GM12892 (cell line): ENCODE data around the gene CORIN. TPM values are rescaled to one million over a fixed set of nuclear protein-coding genes. Genes with fewer than 3 reads are reported as not detected.

Source experiments
- DNase-seq: peaks from one replicate; pipeline ENCODE4 v3.0.0; 2011; ENCODE audit not compliant: insufficient read length
- FAIRE-seq: peaks from 2 replicates; lab custom pipeline; 2011; peaks lifted over from hg19 to GRCh38; lab: Jason Lieb, UNC
- POLR2A ChIP-seq: IDR thresholded peaks from 2 replicates; pipeline ENCODE4 v1.6.1; 2011; ENCODE audit warnings: low read depth, low read length, control low read depth
- POLR2AphosphoS5 ChIP-seq: IDR thresholded peaks from 2 replicates; pipeline ENCODE4 v1.6.1; 2011; ENCODE audit warnings: low read depth, low read length, control low read depth
- TAF1 ChIP-seq: IDR thresholded peaks from 2 replicates; pipeline ENCODE4 v1.6.1; 2011; ENCODE audit warnings: low read depth, mild to moderate bottlenecking, control low read depth, low read length, borderline replicate concordance
- polyA plus RNA-seq: library from polyadenylated mRNA; unstranded; fragments of >200 nt; gene quantifications from one replicate; pipeline ENCODE4 v1.2.1, GENCODE V29; 2012; ENCODE audit warnings: missing spikeins, inconsistent platforms; ENCODE audit not compliant: missing spikeins

Gene CORIN, protein sequence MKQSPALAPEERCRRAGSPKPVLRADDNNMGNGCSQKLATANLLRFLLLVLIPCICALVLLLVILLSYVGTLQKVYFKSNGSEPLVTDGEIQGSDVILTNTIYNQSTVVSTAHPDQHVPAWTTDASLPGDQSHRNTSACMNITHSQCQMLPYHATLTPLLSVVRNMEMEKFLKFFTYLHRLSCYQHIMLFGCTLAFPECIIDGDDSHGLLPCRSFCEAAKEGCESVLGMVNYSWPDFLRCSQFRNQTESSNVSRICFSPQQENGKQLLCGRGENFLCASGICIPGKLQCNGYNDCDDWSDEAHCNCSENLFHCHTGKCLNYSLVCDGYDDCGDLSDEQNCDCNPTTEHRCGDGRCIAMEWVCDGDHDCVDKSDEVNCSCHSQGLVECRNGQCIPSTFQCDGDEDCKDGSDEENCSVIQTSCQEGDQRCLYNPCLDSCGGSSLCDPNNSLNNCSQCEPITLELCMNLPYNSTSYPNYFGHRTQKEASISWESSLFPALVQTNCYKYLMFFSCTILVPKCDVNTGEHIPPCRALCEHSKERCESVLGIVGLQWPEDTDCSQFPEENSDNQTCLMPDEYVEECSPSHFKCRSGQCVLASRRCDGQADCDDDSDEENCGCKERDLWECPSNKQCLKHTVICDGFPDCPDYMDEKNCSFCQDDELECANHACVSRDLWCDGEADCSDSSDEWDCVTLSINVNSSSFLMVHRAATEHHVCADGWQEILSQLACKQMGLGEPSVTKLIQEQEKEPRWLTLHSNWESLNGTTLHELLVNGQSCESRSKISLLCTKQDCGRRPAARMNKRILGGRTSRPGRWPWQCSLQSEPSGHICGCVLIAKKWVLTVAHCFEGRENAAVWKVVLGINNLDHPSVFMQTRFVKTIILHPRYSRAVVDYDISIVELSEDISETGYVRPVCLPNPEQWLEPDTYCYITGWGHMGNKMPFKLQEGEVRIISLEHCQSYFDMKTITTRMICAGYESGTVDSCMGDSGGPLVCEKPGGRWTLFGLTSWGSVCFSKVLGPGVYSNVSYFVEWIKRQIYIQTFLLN
- polyA plus RNA-seq, result not detected

DNA sequence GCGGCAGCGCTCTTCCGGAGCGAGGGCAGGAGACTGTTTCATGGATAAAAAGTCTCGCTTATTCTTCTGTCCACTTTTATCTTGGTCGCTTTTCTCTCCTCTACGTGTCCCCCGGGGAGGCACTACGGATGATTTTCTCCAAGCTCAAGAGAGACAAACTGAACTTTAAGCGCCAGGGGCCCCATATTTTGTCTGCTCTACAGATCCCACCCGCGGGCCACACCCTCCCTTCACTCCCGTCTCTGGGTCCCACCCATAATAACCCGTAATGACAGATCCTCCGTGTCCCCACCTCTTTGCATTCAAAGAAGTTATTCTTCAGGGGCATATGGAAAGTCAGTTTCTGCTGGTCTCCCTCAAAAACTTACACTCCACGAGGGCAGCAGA is at the start of gene CORIN:
TSS of gene CORIN (minus strand) at position 160 of the 387 bp plus-strand sequence. CDS start at position 42, 118 bp downstream.
- TF ChIP-seq POLR2A, result no peak
- TF ChIP-seq POLR2AphosphoS5, result no peak
- FAIRE-seq (no peak), DNase-seq (no peak)

DNA sequence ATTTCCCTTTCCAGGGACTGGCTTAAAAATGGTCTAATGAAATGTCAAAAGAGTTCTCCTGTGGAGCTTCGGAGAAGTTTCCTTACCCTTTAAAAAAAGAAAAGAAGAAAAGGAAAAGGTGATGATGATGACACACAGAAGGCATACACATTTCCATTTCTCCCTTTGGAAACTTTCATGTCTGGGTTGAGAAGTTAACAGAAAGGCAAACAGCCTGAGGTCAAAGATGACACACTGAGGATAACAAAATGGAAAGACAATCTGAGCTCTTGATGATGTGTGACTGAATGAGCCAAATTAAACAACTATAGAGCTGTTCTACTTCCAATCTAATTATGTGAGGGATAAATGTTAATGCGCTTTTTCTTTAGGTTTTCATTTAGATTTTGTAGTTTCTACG is 44.4 kb upstream of the CORIN start:
- DNase-seq, result no peak
- TF ChIP-seq TAF1 (no peak), POLR2AphosphoS5 (no peak), POLR2A (no peak)
- FAIRE-seq, result no peak

DNA sequence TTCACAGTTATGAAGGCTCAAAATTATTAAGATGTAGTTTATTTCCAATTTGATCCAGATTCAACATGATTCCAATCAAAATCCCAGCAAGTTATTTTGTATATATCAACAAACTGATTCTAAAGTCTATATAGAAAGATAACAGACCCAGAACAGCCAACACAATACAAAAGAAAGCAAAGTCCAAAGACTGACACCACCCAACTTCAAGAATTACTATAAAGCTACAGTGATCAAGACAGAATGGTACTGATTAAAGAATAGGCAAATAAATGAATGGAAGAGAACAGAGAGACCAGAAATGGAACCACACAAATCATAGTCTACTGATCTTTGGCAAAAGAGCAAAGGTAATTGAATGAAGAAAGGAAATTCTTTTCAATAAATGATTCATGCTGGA is 41.6 kb upstream of the CORIN start:
- FAIRE-seq (no peak), DNase-seq (no peak)
- TF ChIP-seq POLR2A (no peak), POLR2AphosphoS5 (no peak), TAF1 (no peak)

DNA sequence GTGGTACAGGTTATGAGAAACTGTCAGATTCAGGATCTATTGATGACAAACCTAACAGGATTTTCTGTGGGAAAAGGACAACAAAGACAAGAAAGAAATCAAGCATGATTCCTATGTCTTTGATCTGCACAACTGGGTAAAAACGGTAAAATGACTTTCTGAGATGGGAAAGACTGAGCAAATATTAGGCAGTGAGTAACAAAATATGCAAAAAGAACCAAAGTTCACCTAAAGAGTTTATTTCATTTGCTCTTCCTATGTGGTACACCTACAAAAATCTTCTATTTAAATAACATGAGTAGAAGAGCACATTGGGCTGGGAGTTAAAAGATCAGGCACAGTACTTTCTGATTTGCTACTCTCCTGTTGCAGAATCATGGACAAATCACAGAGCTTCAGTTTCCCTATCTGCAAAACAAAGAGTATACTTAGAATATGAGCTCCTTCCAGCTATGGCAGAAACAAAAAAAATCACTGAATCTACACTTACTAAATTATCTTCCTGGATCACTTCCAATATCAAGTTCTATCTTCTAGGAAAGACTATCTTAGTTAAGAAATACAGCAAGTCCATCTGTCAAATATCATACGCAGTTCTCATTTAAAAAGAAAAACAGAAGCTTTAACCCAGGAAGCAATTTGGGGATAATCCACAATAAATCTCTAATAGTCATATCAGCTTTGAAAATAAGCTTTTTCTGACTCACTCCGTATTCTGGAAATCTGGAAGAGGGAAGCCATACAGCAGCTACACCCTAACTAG is 39.1 kb upstream of the CORIN start:
- FAIRE-seq, result no peak
- DNase-seq, result no peak
- TF ChIP-seq TAF1 (no peak), POLR2A (no peak), POLR2AphosphoS5 (no peak)

DNA sequence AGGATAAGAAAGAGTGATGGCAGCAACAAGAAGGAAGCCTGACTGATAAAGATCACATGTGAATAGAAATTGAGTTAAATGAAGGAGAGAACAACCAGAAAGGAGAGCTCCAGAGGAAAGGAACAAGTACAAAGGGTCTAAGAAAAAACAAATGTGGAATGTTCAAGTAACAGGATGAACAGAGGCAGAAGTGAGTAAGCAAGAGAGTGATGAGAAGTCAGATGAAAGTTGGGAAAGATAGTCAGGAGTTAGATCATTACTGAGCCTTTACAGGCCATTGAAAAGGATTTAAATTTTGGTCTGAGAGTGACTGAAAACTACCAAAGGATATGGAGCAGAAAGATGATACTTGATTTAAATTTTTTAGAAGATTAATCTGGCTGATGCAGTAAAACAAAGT is 38.4 kb upstream of the CORIN start:
- no peak for DNase-seq
- FAIRE-seq, result no peak
- TF ChIP-seq POLR2A (no peak), POLR2AphosphoS5 (no peak), TAF1 (no peak)

DNA sequence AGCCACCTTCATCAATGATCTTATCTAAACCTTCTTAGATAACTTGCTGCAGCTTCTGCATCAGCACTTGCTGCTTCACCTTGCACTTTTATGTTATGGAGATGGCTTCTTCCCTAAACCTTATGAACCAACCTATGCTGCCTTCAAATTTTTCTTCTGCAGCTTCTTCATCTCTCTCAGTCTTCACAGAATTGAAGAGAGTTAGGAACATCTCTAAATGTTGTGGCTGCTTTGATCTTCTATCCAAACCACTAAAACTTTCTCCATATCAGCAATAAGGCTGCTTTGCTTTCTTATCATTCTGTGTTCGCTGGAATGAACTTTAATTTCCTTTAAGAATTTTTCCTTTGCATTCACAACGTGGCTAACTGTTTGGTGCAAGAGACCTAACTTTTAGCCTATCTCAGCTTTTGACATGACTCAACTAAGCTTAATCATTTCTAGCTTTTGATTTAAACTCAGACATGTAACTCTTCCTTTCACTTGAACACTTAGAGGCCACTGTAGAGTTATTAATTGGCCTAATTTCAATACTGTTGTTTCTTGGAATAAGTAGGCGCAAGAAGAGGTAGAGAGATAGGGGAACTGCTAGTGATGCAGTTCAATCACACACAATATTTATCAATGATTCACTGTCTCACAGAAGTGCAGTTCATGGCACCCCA is 36.1 kb upstream of the CORIN start:
- no peak for DNase-seq
- TF ChIP-seq TAF1 (no peak), POLR2AphosphoS5 (no peak), POLR2A (no peak)

DNA sequence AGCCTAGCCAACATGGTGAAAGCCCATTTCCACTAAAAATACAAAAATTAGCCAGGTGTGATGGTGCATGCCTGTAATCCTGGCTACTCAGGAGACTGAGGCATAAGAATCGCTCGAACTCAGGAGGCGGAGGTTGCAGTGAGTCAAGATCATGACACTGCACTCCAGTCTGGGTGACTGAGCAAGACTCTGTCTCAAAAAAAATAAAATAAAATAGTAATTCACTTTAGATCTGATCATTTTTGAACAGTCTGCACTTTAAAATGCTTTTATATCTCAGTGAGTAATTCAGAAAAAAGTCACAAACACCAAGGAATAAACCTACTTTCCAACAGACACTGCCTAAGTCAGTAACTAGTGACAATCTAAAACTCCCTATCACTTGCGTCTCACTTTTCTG is 25.6 kb upstream of the CORIN start:
- TF ChIP-seq TAF1 (no peak), POLR2A (no peak), POLR2AphosphoS5 (no peak)
- FAIRE-seq (no peak), DNase-seq (no peak)

More for the DNA sequence above, 36.1 kb upstream of the CORIN start:
- FAIRE-seq, result no peak

DNA sequence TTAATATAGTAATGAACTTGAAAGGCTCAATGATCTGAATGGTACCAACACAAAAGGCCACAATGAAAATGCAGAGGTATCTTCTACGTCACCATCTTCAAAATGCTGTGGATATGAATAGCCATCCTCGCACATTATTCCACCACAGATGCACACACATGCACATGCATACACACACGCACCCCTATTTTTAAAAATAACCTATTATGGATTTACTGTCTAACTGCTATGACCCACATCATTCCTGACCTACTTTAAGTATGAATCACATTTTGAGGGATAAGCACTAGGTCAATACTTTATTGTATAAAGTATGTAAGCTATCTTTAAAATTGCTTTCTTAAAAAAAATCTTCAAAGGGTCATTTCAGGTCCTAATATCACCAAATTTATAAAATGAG is 24.4 kb upstream of the CORIN start:
- DNase-seq (no peak), FAIRE-seq (no peak)
- TF ChIP-seq POLR2A (no peak), POLR2AphosphoS5 (no peak), TAF1 (no peak)

DNA sequence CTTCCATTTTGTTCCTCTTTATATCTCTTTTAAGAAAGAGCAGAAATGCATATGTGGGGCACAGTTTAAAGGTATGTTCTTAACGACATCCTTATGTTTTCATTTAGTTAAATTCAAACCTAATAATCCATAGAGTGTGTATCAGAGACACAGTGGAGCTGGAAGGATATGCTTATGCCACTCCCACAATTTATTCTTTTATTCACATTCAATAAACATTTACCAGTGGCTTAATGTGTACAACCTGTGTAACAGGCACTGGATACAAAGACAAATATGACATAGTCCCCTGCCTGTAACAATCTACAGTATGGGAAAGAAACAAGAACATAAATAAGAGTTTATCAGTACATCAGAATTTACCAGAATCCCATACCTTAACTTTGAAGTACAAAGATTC is 22.4 kb upstream of the CORIN start:
- no peak for DNase-seq
- TF ChIP-seq POLR2A, result no peak
- no peak for TF ChIP-seq TAF1
- TF ChIP-seq POLR2AphosphoS5, result no peak
- FAIRE-seq, result no peak

DNA sequence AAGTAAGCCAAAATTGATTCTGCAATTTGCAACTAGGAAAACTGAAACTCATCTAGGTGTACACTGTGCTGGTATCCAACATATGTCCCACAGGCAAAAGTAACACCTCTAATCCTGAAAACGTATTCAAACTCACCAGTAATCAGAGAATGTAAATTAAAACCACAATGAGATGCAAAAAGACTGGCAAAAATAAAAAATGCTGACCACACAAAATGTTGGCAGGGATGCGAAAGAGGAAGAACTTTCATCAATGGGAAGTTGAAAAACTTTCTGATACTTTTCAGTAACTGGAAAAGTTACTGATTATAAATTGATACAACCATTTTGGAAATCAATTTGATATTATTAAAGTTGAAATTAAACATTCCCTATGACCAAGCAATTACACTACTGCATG is 20.1 kb upstream of the CORIN start:
- no peak for FAIRE-seq
- TF ChIP-seq TAF1, result no peak
- no peak for TF ChIP-seq POLR2A
- TF ChIP-seq POLR2AphosphoS5, result no peak
- DNase-seq, result no peak
